DOHH2 (cell line): ENCODE measurements around the gene DUOXA1.

Source experiments
- H3F3A ChIP-seq: fragments of 200-600 bp; sonication (generic), shearing (Covaris generic); 2 replicates; pipeline ENCODE4 v1.6.0; 2016; ENCODE audit warnings: antibody characterized with exemption, mild to moderate bottlenecking; ENCODE audit not compliant: control insufficient read depth, insufficient read depth
- H3K27ac ChIP-seq: fragments of 200-600 bp; sonication (generic); 2 replicates; pipeline ENCODE4 v1.5.1; 2014; ENCODE audit warnings: low read depth, mild to moderate bottlenecking, low read length, moderate library complexity
- H3K27me3 ChIP-seq: fragments of 200-600 bp; sonication (generic); 2 replicates; pipeline ENCODE4 v1.6.1; 2014; ENCODE audit warnings: mild to moderate bottlenecking, low read length, mixed read lengths; ENCODE audit not compliant: control insufficient read depth
- H3K36me3 ChIP-seq: fragments of 200-600 bp; sonication (generic); 2 replicates; pipeline ENCODE4 v1.6.1; 2014; ENCODE audit warnings: mild to moderate bottlenecking, low read length, moderate library complexity, mixed read lengths; ENCODE audit not compliant: control insufficient read depth
- H3K4me1 ChIP-seq: fragments of 200-600 bp; sonication (generic); 2 replicates; pipeline ENCODE4 v1.6.1; 2014; ENCODE audit warnings: mild to moderate bottlenecking, low read length, mixed read lengths; ENCODE audit not compliant: control insufficient read depth
- H3K4me2 ChIP-seq: fragments of 200-600 bp; sonication (generic); 2 replicates; pipeline ENCODE4 v1.6.0; 2014; ENCODE audit warnings: mild to moderate bottlenecking, low read length, moderate library complexity
- H3K4me3 ChIP-seq: fragments of 200-600 bp; sonication (generic); 2 replicates; pipeline ENCODE4 v1.5.1; 2014; ENCODE audit warnings: mild to moderate bottlenecking, low read length, mixed read lengths
- H3K79me2 ChIP-seq: fragments of 200-600 bp; sonication (generic); 2 replicates; pipeline ENCODE4 v1.6.1; 2014; ENCODE audit warnings: mild to moderate bottlenecking, low read length, mixed read lengths; ENCODE audit not compliant: control insufficient read depth
- H3K9me2 ChIP-seq: fragments of 200-600 bp; sonication (generic); replicated peaks from 2 replicates; pipeline ENCODE4 v1.6.1; 2014; ENCODE audit warnings: mild to moderate bottlenecking, low read length, mixed read lengths; ENCODE audit not compliant: control insufficient read depth
- H3K9me3 ChIP-seq: fragments of 200-600 bp; sonication (generic); 2 replicates; pipeline ENCODE4 v1.6.1; 2014; ENCODE audit warnings: antibody characterized with exemption, low read length, mixed read lengths; ENCODE audit not compliant: control insufficient read depth, insufficient read depth
- H4K20me1 ChIP-seq: fragments of 200-600 bp; sonication (generic); 2 replicates; pipeline ENCODE4 v1.6.0; 2014; ENCODE audit warnings: low read depth, mild to moderate bottlenecking, antibody characterized with exemption, low read length, moderate library complexity; ENCODE audit not compliant: control insufficient read depth, insufficient read depth
- EZH2phosphoT487 ChIP-seq: fragments of 200-600 bp; sonication (generic); IDR thresholded peaks from 2 replicates; pipeline ENCODE4 v1.6.1; 2017; ENCODE audit warnings: borderline replicate concordance, mild to moderate bottlenecking, antibody characterized with exemption, low read length, moderate library complexity, mixed read lengths
- TF ChIP-seq, protein P1 (sequence below): fragments of 200-600 bp; sonication (generic); IDR thresholded peaks from one replicate; pipeline ENCODE4 v1.5.1; 2014; ENCODE audit warnings: antibody characterized with exemption, mild to moderate bottlenecking, low read depth, low read length; ENCODE audit not compliant: poor library complexity, severe bottlenecking

DUOXA1 gene

DNA sequence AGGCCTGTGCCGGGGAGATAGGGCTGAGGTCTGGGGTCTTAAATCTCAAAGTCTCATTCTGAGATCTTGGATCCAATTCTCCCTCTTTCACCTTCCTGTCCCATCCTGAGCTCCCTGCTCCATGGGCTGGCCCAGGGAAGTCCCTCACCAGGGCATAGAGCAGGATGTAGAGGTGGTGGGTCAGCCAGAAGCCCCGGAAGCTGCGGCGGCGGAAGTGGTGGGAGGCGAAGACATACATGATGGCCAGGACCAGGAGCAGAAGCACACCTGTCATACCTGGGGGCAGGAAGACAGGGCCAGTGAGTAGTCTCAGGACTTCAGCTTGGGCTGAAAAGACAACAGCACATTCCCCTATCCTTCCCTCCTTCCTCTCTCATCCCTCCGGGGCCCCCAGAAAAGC, 32.2 kb downstream of the DUOXA1 start:
- H3K4me3 ChIP-seq, result no peak overlapping the region
- no peak overlapping the region for H3K4me2 ChIP-seq
- H3K9me3 ChIP-seq, result no peaks in the 10 kb centered on the region
- no peak overlapping the region for H3K27ac ChIP-seq
- TF ChIP-seq, protein P1, sequence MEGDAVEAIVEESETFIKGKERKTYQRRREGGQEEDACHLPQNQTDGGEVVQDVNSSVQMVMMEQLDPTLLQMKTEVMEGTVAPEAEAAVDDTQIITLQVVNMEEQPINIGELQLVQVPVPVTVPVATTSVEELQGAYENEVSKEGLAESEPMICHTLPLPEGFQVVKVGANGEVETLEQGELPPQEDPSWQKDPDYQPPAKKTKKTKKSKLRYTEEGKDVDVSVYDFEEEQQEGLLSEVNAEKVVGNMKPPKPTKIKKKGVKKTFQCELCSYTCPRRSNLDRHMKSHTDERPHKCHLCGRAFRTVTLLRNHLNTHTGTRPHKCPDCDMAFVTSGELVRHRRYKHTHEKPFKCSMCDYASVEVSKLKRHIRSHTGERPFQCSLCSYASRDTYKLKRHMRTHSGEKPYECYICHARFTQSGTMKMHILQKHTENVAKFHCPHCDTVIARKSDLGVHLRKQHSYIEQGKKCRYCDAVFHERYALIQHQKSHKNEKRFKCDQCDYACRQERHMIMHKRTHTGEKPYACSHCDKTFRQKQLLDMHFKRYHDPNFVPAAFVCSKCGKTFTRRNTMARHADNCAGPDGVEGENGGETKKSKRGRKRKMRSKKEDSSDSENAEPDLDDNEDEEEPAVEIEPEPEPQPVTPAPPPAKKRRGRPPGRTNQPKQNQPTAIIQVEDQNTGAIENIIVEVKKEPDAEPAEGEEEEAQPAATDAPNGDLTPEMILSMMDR, result no peak
- no peak for TF ChIP-seq EZH2phosphoT487
- no peaks in the 10 kb centered on the region for H4K20me1 ChIP-seq
- H3K79me2 ChIP-seq, result no peaks in the 10 kb centered on the region
- H3F3A ChIP-seq, result no peaks in the 10 kb centered on the region
- peaks cover 2% of the 10 kb centered on the region; the same call in 1 of the 2 replicates for H3K27me3 ChIP-seq
- H3K36me3 ChIP-seq, result no peaks in the 10 kb centered on the region
- no peaks in the 10 kb centered on the region for H3K9me2 ChIP-seq
- no peaks in the 10 kb centered on the region for H3K4me1 ChIP-seq

DNA sequence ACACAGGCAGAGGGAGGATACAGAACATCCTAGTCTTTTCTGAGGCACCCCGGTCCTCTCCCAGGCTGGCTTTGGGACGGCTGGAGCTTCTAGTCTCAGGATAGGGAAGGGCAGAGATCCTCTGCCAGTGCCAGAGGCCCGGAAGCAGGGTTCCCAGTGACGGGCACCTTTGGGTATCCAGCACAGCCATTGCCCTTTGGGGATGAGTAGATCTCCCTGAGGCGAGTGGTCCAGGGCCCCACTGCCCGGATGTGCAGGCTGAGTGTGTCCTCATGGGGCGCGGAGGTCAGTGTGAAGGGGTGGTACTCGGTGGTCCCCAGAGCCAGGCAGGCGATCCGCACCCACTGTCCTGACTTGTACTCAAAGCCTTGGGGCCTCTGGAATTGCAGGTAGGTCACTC, 34.0 kb downstream of the DUOXA1 start:
- no peaks in the 10 kb centered on the region for H3K79me2 ChIP-seq
- peaks cover 18% of the 10 kb centered on the region; the same call in 1 of the 2 replicates for H3K27me3 ChIP-seq
- no peaks in the 10 kb centered on the region for H3K9me2 ChIP-seq
- H4K20me1 ChIP-seq, result no peaks in the 10 kb centered on the region
- TF ChIP-seq, protein P1, result no peak
- no peaks in the 10 kb centered on the region for H3K9me3 ChIP-seq
- H3F3A ChIP-seq, result no peaks in the 10 kb centered on the region
- H3K36me3 ChIP-seq, result no peaks in the 10 kb centered on the region
- H3K4me1 ChIP-seq, result no peaks in the 10 kb centered on the region
- no peak overlapping the region for H3K27ac ChIP-seq
- H3K4me2 ChIP-seq, result no peak overlapping the region
- no peak overlapping the region for H3K4me3 ChIP-seq

DNA sequence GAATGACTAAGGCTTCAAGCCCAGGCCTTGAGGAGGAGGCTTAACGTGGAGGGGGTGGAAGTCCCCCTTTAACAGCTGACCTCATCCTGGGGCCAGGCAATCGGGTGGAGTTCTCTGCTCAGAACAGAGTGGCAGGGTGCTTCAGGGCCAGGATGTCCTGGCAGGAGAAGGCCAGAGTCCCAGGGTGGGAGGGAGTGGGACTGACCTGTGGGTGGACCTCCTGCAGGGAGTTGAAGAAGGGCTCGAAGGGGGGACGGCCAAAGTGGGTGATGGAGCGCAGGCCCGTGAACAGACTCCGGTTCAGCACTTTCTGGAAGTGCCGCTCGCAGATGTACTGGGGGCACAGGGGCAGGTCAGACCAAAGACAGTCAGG, 35.3 kb downstream of the DUOXA1 start:
- H3K36me3 ChIP-seq, result no peaks in the 10 kb centered on the region
- no peak overlapping the region for H3K4me2 ChIP-seq
- no peaks in the 10 kb centered on the region for H3K4me1 ChIP-seq
- no peaks in the 10 kb centered on the region for H4K20me1 ChIP-seq
- peaks cover 18% of the 10 kb centered on the region; the same call in 1 of the 2 replicates for H3K27me3 ChIP-seq
- H3K79me2 ChIP-seq, result no peaks in the 10 kb centered on the region
- no peaks in the 10 kb centered on the region for H3K9me2 ChIP-seq
- no peak overlapping the region for H3K27ac ChIP-seq
- H3K4me3 ChIP-seq, result no peak overlapping the region
- TF ChIP-seq EZH2phosphoT487, result no peak
- TF ChIP-seq, protein P1, result no peak
- H3K9me3 ChIP-seq, result no peaks in the 10 kb centered on the region
- no peaks in the 10 kb centered on the region for H3F3A ChIP-seq
